ENCODE data around the gene LILRA6.
"Not testable (repeated sequence)": the region's sequence is repeated elsewhere in the genome, so short reads cannot be mapped to it uniquely, and the experiment has no call there.

- not testable (repeated sequence) for TF ChIP-seq CTCF (IDR thresholded peaks at IDR 0.05; ENCODE audit: insufficient read depth, low read length, poor library complexity, severe bottlenecking); EZH2phosphoT487 (conservative IDR thresholded peaks at IDR 0.05; ENCODE audit: low read length)
Observed at GRCh38 chr19:54207193-54207592, 35.4 kb downstream of the LILRA6 start.
